Keratinocyte (primary cell): ENCODE measurements around the gene NETO2. TPM values are rescaled to one million over a fixed set of nuclear protein-coding genes. Genes with fewer than 3 reads are reported as not detected.

ENCODE experiments used
- DNase-seq: peaks from one replicate; pipeline ENCODE4 v3.0.0-alpha.2; 2011; ENCODE audit warnings: low read depth, missing footprints, low spot score
- FAIRE-seq: peaks from 2 replicates; lab custom pipeline; 2011; peaks lifted over from hg19 to GRCh38; lab: Jason Lieb, UNC
- H2AFZ ChIP-seq: 2 replicates; pipeline ENCODE4 v1.6.0; 2012; ENCODE audit warnings: low read length, control low read depth, inconsistent platforms; ENCODE audit not compliant: control insufficient read depth
- H3K27ac ChIP-seq: 2 replicates; pipeline ENCODE4 v1.5.1; 2011; ENCODE audit warnings: low read length; ENCODE audit not compliant: control insufficient read depth, insufficient read depth
- H3K27me3 ChIP-seq: 3 replicates; pipeline ENCODE4 v1.6.0; 2011; ENCODE audit warnings: low read length; ENCODE audit not compliant: control insufficient read depth, insufficient read depth; ENCODE audit errors: extremely low read depth
- H3K36me3 ChIP-seq, 2 experiments: 2 replicates in 1 of 2; 3 replicates in 1 of 2; pipeline ENCODE4 v1.5.1; 2011; ENCODE audit warnings: low read length in 2 of 2, mild to moderate bottlenecking in 1 of 2; ENCODE audit not compliant: control insufficient read depth in 2 of 2, insufficient read depth in 2 of 2; ENCODE audit errors: extremely low read depth in 1 of 2
- H3K4me1 ChIP-seq: 3 replicates; pipeline ENCODE4 v1.5.1; 2011; ENCODE audit warnings: low read length; ENCODE audit not compliant: control insufficient read depth, insufficient read depth; ENCODE audit errors: extremely low read depth
- H3K4me2 ChIP-seq: 3 replicates; pipeline ENCODE4 v1.6.0; 2011; ENCODE audit warnings: low read depth, low read length; ENCODE audit not compliant: control insufficient read depth, insufficient read depth; ENCODE audit errors: extremely low read depth
- H3K4me3 ChIP-seq, 3 experiments: fragments of 200-600 bp in 1 of 3; sonication (generic) in 1 of 3; 2 replicates in 2 of 3; 3 replicates in 1 of 3; pipeline ENCODE4 v1.5.1; 2011 to 2016; ENCODE audit warnings: low read length in 3 of 3, mild to moderate bottlenecking in 3 of 3, control low read depth in 2 of 3, inconsistent platforms in 1 of 3, low read depth in 1 of 3, mixed read lengths in 1 of 3, mixed run types in 1 of 3, moderate library complexity in 1 of 3; ENCODE audit not compliant: control insufficient read depth in 2 of 3, insufficient read depth in 2 of 3; ENCODE audit errors: extremely low read depth in 1 of 3
- H3K79me2 ChIP-seq: 2 replicates; pipeline ENCODE4 v1.6.0; 2012; ENCODE audit warnings: low read length; ENCODE audit not compliant: control insufficient read depth, insufficient read depth
- H3K9ac ChIP-seq: 3 replicates; pipeline ENCODE4 v1.6.0; 2011; ENCODE audit warnings: low read length; ENCODE audit not compliant: control insufficient read depth, insufficient read depth; ENCODE audit errors: extremely low read depth
- H3K9me1 ChIP-seq: 3 replicates; pipeline ENCODE4 v1.6.0; 2011; ENCODE audit warnings: low read length; ENCODE audit not compliant: control insufficient read depth, insufficient read depth; ENCODE audit errors: extremely low read depth
- H3K9me3 ChIP-seq: 2 replicates; pipeline ENCODE4 v1.5.1; 2012; ENCODE audit warnings: low read depth, low read length; ENCODE audit not compliant: control insufficient read depth
- H4K20me1 ChIP-seq: 3 replicates; pipeline ENCODE4 v1.6.0; 2011; ENCODE audit warnings: low read length; ENCODE audit not compliant: control insufficient read depth, insufficient read depth; ENCODE audit errors: extremely low read depth
- CTCF ChIP-seq, 3 experiments: IDR thresholded peaks in 1 of 3; conservative IDR thresholded peaks in 1 of 3; optimal IDR thresholded peaks in 1 of 3; 2 replicates in 2 of 3; 3 replicates in 1 of 3; pipeline versions ENCODE3 to v1.5.1; 2011; ENCODE audit warnings: low read length in 3 of 3, mild to moderate bottlenecking in 3 of 3, moderate library complexity in 2 of 3, control low read depth in 1 of 3, inconsistent platforms in 1 of 3; ENCODE audit not compliant: insufficient read depth in 2 of 3; ENCODE audit errors: extremely low read depth in 1 of 3
- EZH2 ChIP-seq: IDR thresholded peaks from one replicate; pipeline ENCODE4 v1.6.1; 2012; ENCODE audit warnings: inconsistent platforms, mild to moderate bottlenecking, low read length, moderate library complexity
- dilution Hi-C: fragments of 300-500 bp; cut with MboI; formaldehyde crosslinking; loops from one replicate; pipeline ENCODE4 v1.7.0; 2020; ENCODE audit warnings: low sequenced_read_pairs; ENCODE audit not compliant: extremely low pct_ligation_motif_present
- polyA plus RNA-seq, 5 experiments: library from polyadenylated mRNA; depleted of rRNA in 3 of 5; stranded (reverse) in 3 of 5; stranded (forward) in 1 of 5; unstranded in 1 of 5; fragments of >200 nt; gene quantifications; 1 replicate in 1 of 5; 2 replicates in 3 of 5; 3 replicates in 1 of 5; pipeline versions ENCODE4 v1.2.1 to v1.2.3, GENCODE V29; 2011 to 2012; ENCODE audit warnings: missing spikeins in 2 of 5, low read depth in 1 of 5, low replicate concordance in 1 of 5

The NETO2 gene
- polyA plus RNA-seq, 1 donor (not counting 4 experiments of a cell fraction or from before 2014, with no cell fraction given), result 74.4 TPM

- H3K36me3 ChIP-seq, result no peaks in the 10 kb centered on the region
- FAIRE-seq (no peak), DNase-seq (no peak)
- no peak overlapping the region for H3K4me3 ChIP-seq
- no peaks in the 10 kb centered on the region for H3K9me3 ChIP-seq
- H3K4me2 ChIP-seq, result no peak overlapping the region
- no peak overlapping the region for H2AFZ ChIP-seq
- H4K20me1 ChIP-seq, result no peaks in the 10 kb centered on the region
- H3K4me1 ChIP-seq, result no peaks in the 10 kb centered on the region
- TF ChIP-seq CTCF (optimal IDR thresholded peaks at IDR 0.05 in 1 of 3, IDR thresholded peaks at IDR 0.05 in 1 of 3, conservative IDR thresholded peaks at IDR 0.05 in 1 of 3; ENCODE audit: extremely low read depth in 1 of 3, insufficient read depth in 2 of 3, low read length in 3 of 3) (no peak), EZH2 (no peak)
- no peaks in the 10 kb centered on the region for H3K79me2 ChIP-seq
- H3K27me3 ChIP-seq, result no peaks in the 10 kb centered on the region
- H3K9ac ChIP-seq, result no peak overlapping the region
- dilution Hi-C loops, result no loop called here
- no peak overlapping the region for H3K27ac ChIP-seq
- no peaks in the 10 kb centered on the region for H3K9me1 ChIP-seq
These were observed 99.6 kb downstream of the NETO2 start for GRCh38 chr16:47043970-47044684.

- no peak for TF ChIP-seq CTCF (optimal IDR thresholded peaks at IDR 0.05 in 1 of 3, IDR thresholded peaks at IDR 0.05 in 1 of 3, conservative IDR thresholded peaks at IDR 0.05 in 1 of 3; ENCODE audit: extremely low read depth in 1 of 3, insufficient read depth in 2 of 3, low read length in 3 of 3)
- H3K79me2 ChIP-seq, result no peaks in the 10 kb centered on the region
- H3K4me3 ChIP-seq, result no peak overlapping the region
- H4K20me1 ChIP-seq, result no peaks in the 10 kb centered on the region
- no peaks in the 10 kb centered on the region for H3K27me3 ChIP-seq
- H3K36me3 ChIP-seq, result no peaks in the 10 kb centered on the region
- no peak overlapping the region for H2AFZ ChIP-seq
- no peak for FAIRE-seq
- H3K4me2 ChIP-seq, result no peak overlapping the region
- H3K9me1 ChIP-seq, result no peaks in the 10 kb centered on the region
- H3K9ac ChIP-seq, result no peak overlapping the region
- H3K9me3 ChIP-seq, result no peaks in the 10 kb centered on the region
- dilution Hi-C loops, result no loop called here
- DNase-seq, result no peak
- H3K4me1 ChIP-seq, result no peaks in the 10 kb centered on the region
- no peak overlapping the region for H3K27ac ChIP-seq
These were observed 100.5 kb downstream of the NETO2 start for GRCh38 chr16:47043200-47043599.
